Testis (tissue), 2 donors: ENCODE results near the gene CCNYL1.

Source experiments
- POLR2A ChIP-seq: fragments of 450-650 bp; IDR thresholded peaks from one replicate; pipeline ENCODE4 v1.6.1; 2017; ENCODE audit warnings: antibody characterized with exemption, mild to moderate bottlenecking, moderate library complexity
- TF ChIP-seq, protein P1 (sequence below), 3 experiments: fragments of 450-650 bp in 2 of 3; fragments of 200-600 bp in 1 of 3; sonication (generic) in 1 of 3; IDR thresholded peaks; one replicate each; pipeline ENCODE4 v1.5.1; 2016 to 2019; ENCODE audit warnings: antibody characterized with exemption in 3 of 3, mild to moderate bottlenecking in 2 of 3, moderate library complexity in 1 of 3

DNA sequence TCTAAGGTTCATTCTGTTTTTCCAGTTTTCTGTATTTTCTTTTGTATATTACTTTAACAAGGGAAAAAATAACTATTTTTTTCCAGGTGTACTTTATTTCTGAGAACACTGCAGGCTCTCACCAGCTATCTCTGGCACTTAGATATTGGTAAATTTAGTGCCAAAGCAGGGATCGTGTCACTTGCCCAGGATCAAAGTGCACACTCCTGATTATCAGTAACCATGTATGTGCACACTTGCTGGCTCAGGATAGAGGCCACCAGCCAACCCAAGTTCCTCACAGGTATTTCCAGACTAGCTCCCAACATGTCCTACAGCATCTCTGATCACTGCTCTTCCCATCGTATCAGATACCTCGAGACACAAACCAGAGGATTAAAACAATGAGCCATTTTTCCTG is 64.0 kb downstream of the CCNYL1 start:
- TF ChIP-seq, protein P1, sequence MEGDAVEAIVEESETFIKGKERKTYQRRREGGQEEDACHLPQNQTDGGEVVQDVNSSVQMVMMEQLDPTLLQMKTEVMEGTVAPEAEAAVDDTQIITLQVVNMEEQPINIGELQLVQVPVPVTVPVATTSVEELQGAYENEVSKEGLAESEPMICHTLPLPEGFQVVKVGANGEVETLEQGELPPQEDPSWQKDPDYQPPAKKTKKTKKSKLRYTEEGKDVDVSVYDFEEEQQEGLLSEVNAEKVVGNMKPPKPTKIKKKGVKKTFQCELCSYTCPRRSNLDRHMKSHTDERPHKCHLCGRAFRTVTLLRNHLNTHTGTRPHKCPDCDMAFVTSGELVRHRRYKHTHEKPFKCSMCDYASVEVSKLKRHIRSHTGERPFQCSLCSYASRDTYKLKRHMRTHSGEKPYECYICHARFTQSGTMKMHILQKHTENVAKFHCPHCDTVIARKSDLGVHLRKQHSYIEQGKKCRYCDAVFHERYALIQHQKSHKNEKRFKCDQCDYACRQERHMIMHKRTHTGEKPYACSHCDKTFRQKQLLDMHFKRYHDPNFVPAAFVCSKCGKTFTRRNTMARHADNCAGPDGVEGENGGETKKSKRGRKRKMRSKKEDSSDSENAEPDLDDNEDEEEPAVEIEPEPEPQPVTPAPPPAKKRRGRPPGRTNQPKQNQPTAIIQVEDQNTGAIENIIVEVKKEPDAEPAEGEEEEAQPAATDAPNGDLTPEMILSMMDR (IDR thresholded peaks at IDR 0.05) = no peak
- TF ChIP-seq POLR2A = no peak
